ENCODE results near the gene BBC3.
A peak's percentile ranks its signal among the peaks of the same experiment; 100 is the strongest.

The BBC3 gene

GRCh38 chr19:47188507-47189033 lies 42.4 kb downstream of the BBC3 start:
- no peak for DNase-seq (ENCODE audit: low spot score)

DNA sequence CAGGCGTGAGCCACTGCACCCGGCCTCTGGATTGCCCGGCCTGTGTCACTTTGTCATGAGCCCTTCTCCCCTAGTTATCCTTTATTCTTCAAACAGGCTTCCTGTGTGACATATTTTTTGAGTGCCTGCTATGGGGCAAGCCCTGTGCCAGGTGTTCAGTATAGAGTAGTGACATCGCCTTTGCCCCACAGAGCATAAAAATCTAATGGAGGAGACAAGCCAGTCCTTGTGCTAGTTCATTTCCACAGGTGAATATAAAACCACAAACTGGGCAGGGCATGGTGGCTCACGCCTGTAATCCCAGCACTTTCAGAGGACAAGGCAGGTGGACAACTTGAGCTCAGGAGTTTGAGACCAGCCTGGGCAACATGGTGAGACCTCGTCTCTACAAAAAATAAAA lies 43.2 kb downstream of the BBC3 start:
- no peak for DNase-seq (ENCODE audit: low spot score)

GRCh38 chr19:47187335-47187655 lies 43.7 kb downstream of the BBC3 start:
- DNase-seq (ENCODE audit: low spot score), result no peak

- DNase-seq (ENCODE audit: low spot score), result no peak
Measured at GRCh38 chr19:47186446-47187334, 44.3 kb downstream of the BBC3 start.

DNA sequence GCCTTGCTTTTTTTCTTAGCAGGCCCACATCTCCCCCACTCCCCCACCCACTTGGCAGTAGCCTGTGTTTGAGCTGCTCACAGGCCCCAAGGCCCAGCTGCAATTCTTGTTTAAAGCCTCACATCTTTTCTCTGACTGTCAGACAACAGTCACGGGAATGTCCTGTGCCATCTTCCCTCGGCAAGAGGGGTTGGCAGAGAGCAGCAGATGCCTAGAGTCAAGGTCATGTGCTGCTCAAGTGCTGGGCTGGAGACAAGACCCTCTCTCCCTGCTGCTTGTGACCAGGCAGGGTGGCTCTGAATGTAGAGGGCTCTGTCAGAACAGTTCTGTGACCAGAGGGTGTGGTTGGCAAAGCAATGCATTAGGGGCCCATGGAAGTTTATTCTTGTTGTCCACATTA lies 47.4 kb downstream of the BBC3 start:
- no peak for DNase-seq (ENCODE audit: low spot score)

DNA sequence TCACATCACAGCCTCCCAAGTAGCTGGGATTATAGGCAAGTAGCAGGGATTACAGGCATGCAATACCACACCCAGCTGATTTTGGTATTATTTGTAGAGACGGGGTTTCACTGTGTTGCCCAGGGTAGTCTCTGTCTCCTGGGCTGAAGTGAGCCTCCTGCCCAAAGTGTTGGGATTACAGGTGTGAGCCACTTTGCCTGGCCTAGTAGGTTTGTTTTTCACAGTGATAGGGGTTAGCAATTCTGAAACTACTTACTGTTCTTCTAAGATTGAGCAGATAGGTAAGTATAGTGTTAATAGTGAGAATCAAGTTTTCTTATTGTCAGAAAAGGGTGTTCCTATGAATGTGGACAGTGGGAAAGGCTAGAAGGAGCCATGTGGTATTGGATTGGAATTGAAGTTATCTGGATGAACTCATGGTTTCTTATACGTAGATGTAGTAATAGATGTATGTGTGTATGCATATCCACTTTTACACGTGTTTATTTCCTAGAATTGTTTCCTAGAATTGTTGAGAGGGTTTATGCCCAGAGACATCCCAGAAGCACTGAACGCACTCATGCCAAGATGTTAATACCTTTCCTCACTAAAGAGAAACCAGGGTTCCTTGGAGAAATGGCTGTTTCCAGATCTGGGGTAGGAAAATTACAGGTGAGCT lies 51.2 kb downstream of the BBC3 start:
- DNase-seq (ENCODE audit: low spot score), result no peak

DNA sequence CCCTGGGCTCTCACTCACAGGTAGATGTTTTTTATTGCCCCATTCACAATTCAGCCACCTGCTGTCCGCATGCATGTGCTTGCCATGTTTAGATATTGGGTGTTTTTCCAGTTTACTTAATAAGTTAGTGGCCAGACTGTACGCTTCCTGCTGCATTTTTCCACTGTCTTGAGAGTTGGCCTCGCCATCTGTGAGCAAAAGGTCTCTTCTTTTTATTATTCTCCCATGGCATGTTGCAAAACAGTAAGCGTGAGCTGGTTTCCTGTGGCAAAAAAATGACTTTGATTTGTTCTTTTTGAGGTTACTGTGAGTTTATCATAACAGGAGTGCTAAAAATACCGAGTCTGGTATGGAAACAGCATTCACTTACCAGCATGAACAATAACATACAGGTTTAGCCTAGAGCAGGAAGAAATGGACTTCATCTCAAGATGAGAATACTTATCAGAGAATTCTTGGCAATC lies 54.3 kb downstream of the BBC3 start:
- peak; percentile 89 for DNase-seq (ENCODE audit: low spot score)

DNA sequence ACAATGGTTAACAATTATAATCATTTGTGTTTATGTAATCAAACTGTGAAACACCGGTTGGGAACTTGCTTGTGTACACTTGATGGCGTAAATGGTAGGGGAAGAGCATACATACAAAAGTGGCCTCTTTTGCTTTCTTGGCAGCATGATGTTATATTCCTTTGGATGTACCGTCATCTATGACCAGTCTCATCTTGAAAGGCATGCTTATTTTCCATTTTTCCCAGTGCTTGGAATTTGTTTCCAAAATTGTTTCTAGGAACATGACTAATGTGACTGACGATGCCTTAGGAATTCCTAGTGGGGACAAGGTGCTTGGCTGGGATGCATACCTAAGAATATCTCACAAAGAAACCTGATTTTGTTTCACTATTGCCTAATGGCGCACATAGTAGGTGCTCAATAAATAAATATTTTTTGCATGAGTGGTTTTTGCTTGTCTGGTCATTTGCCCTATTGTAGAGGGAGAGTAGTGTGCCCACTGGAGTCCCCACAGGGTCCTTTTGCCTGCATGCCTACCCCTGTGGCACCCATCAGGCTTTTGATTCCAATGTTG lies 54.9 kb downstream of the BBC3 start:
- DNase-seq (ENCODE audit: low spot score), result peak; percentile 86

DNA sequence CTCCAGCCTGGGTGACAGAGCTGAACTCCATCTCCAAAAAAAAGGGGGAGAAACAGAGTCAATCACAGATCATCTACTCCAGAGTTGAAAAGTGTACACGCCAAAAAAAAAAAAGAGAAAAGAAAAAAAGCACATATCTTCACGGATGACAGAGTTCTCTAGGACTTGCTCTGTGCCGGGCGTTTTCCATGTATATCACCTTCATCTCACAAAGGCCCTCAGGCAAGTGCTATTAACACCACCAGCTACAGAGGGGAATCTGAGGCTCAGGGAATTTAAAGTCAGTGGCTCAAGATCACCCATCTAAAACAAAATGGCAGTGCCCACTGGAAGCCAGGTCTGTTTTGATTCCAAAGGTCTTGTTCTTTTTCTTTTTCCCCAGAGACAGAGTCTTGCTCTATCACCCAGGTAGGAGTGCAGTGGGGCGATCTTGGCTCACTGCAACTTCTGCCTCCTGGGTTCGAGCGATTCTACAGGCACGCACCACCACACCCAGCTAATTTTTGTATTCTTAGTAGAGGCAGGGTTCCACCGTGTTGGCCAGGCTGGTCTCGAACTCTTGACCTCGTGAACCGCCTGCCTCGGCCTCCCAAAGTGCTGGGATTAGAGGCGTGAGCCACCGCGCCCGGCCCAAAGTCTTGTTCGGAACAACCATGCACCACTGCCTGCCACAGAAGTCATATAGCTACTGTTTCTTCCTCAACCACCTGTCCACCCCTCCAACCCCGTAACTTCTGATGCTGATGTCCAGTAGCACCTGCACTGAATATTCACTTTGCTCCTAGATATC lies 58.1 kb downstream of the BBC3 start:
- DNase-seq (ENCODE audit: low spot score), result no peak

All from kidney capillary endothelial cell (primary cell).